GM13976 (cell line): ENCODE results near the gene HAUS1.
A peak's percentile ranks its signal among the peaks of the same experiment; 100 is the strongest.
"Not testable (repeated sequence)": the region's sequence is repeated elsewhere in the genome, so short reads cannot be mapped to it uniquely, and the experiment has no call there.

ENCODE experiments used
- DNase-seq: peaks from one replicate; pipeline ENCODE4 v3.0.0; 2012; ENCODE audit warnings: low spot score
- in situ Hi-C: fragments of 300-500 bp; cut with MboI; formaldehyde crosslinking; loops from one replicate; pipeline ENCODE4 v1.12.0; 2022; ENCODE audit warnings: low sequenced_read_pairs, mixed read lengths, inconsistent platforms; ENCODE audit not compliant: unreplicated experiment
- TF ChIP-seq, protein P1 (sequence below): IDR thresholded peaks from 2 replicates; pipeline ENCODE4 v1.5.1; 2012; ENCODE audit warnings: borderline replicate concordance, mild to moderate bottlenecking; ENCODE audit not compliant: insufficient read depth; ENCODE audit errors: extremely low read depth, missing control alignments, control extremely low read depth

Gene HAUS1

DNA sequence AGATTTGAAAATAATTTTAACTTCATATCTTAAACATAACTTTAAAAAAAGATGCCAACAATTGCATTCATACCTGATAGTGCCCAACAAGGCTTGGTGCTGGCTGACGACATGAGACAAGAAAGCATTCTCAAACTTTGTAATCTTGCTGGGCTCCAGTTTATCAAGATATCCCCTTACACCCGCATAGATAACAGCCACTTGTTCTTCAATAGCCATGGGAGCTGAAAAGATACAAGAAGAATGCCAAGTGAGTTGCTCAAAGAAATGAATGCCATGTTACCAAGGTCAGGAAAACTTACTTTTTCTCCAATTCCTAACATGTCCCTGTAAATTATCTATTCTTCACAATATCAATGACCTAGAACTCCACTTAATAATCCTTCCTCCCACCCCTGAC is 19.8 kb upstream of the HAUS1 start:
- TF ChIP-seq, protein P1, sequence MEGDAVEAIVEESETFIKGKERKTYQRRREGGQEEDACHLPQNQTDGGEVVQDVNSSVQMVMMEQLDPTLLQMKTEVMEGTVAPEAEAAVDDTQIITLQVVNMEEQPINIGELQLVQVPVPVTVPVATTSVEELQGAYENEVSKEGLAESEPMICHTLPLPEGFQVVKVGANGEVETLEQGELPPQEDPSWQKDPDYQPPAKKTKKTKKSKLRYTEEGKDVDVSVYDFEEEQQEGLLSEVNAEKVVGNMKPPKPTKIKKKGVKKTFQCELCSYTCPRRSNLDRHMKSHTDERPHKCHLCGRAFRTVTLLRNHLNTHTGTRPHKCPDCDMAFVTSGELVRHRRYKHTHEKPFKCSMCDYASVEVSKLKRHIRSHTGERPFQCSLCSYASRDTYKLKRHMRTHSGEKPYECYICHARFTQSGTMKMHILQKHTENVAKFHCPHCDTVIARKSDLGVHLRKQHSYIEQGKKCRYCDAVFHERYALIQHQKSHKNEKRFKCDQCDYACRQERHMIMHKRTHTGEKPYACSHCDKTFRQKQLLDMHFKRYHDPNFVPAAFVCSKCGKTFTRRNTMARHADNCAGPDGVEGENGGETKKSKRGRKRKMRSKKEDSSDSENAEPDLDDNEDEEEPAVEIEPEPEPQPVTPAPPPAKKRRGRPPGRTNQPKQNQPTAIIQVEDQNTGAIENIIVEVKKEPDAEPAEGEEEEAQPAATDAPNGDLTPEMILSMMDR = no peak
- no peak for DNase-seq
- in situ Hi-C loops = no loop called here

GRCh38 chr18:46088501-46088900 is 15.7 kb upstream of the HAUS1 start:
- DNase-seq, in situ Hi-C loops: not testable (repeated sequence)

DNA sequence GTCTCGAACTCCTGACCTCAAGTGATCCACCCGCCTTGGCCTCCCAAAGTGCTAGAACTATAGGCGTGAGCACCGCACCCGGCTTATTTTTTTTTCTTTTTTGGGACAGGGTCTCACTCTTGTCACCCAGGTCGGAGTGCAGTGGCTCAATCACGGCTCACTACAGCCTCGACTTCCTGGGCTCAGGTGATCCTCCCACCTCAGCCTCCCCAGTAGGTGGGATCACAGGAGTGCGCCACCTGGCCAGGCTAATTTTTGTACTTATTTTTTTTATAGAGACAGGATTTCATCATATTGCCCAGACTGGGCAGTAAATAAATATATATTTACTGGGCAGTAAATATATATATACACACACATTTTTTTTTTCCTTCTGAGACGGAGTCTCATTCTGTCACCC is 8.7 kb upstream of the HAUS1 start:
- DNase-seq = no peak
- in situ Hi-C loops = no loop called here
- TF ChIP-seq, protein P1 = no peak

DNA sequence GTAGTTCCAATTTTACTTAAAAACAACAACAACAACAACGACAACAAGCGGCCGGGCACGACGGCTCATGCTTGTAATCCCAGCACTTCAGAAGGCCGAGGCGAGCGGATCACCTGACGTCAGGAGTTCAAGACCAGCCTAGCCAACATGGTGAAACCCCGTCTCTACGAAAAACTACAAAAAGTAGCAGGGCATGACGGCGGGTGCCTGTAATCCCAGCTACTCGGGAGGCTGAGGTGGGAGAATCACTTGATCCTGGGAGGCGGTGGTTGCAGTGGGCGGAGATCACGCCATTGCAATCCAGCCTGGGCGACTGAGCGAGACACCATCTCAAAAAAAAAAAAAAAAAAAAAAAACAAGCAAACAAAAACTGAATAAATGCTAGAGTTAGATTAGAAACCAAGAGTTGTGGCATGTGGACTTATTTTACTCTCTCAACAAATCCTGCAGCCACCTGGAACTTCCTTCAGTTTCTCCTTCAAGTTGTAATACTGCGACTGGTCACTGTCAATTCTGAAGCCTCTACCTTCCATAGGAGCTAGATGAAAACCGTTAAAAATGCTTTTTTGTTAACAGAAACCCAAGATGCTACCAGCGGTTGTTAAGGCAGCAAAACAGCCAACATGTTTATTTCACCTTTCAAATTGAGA is 7.4 kb upstream of the HAUS1 start:
- DNase-seq = no peak
- in situ Hi-C loops = no loop called here
- TF ChIP-seq, protein P1 = no peak

DNA sequence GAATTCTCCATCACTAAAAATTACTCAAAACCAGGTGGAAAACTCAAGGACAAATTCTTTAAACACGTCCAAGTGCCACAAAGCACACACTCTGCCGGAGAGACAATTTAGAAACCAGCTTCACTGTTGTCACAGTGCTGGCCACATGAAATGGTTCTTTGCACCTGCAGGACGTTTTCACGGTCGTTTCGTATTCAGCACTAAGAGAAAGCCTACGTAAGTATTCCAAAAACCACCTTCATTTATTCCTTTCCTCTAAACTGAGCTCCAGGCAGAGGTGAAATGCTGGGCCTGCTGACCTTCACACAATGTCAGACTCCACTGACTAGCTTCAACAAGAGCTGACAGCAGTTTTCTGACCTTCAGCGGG is 6.8 kb upstream of the HAUS1 start:
- no peak for DNase-seq
- TF ChIP-seq, protein P1 = no peak
- in situ Hi-C loops = no loop called here

DNA sequence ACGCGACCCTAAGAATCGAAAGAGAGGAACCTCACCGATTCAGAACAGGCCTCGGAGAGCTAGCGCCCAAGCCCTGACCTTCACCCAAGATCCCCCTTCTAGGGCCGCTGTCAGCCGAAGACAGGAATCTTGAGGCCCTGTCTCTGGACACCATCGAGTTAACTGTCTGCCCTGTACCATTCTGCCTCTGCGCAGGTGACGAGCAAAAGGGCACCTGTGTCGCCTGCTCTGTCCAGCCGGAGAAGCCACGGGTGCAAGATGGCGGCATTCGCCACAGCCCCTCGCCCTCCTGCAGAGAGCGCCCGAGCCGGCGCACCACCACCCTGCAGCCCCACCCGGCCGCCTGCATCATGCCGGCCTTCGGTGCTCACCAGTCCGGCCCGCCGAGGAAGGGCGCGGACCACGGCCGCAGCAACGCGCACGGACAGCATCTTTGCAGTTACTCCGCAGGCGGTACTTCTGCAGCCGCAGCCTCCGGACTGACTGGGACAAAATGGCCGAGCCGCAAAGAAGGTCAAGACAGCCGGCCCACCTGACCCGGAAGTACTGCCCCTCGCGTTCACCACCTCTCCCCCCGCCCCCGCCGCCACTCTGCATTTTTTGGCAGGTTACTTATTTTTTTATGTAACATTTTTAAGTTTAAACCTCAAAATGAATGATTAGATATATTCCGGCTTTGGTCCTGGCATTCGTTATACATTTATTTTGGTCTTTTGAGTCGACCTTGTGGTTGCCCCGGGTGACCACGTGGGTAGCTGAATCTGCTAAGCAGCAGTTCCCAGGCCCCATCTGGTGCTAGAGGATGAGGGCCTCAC is 6.2 kb upstream of the HAUS1 start, which contains the start of gene ATP5F1A:
Gene ATP5F1A (minus strand): TSS at position 496 of the 815 bp plus-strand sequence. CDS start 65 bp downstream, at position 431.
- in situ Hi-C loops = no loop called here
- TF ChIP-seq, protein P1 = no peak
- peak; percentile 91 for DNase-seq

- in situ Hi-C loops = no loop called here
- DNase-seq = no peak
- TF ChIP-seq, protein P1 = no peak
Measured at GRCh38 chr18:46098616-46098933, 5.6 kb upstream of the HAUS1 start.
